Keratinocyte (primary cell): ENCODE results near the gene INSR. TPM values are rescaled to one million over a fixed set of nuclear protein-coding genes. Genes with fewer than 3 reads are reported as not detected.

ENCODE experiments used
- DNase-seq: peaks from one replicate; pipeline ENCODE4 v3.0.0-alpha.2; 2011; ENCODE audit warnings: low read depth, missing footprints, low spot score
- FAIRE-seq: peaks from 2 replicates; lab custom pipeline; 2011; peaks lifted over from hg19 to GRCh38; lab: Jason Lieb, UNC
- H2AFZ ChIP-seq: 2 replicates; pipeline ENCODE4 v1.6.0; 2012; ENCODE audit warnings: low read length, control low read depth, inconsistent platforms; ENCODE audit not compliant: control insufficient read depth
- H3K27ac ChIP-seq: 2 replicates; pipeline ENCODE4 v1.5.1; 2011; ENCODE audit warnings: low read length; ENCODE audit not compliant: control insufficient read depth, insufficient read depth
- H3K27me3 ChIP-seq: 3 replicates; pipeline ENCODE4 v1.6.0; 2011; ENCODE audit warnings: low read length; ENCODE audit not compliant: control insufficient read depth, insufficient read depth; ENCODE audit errors: extremely low read depth
- H3K36me3 ChIP-seq, 2 experiments: 2 replicates in 1 of 2; 3 replicates in 1 of 2; pipeline ENCODE4 v1.5.1; 2011; ENCODE audit warnings: low read length in 2 of 2, mild to moderate bottlenecking in 1 of 2; ENCODE audit not compliant: control insufficient read depth in 2 of 2, insufficient read depth in 2 of 2; ENCODE audit errors: extremely low read depth in 1 of 2
- H3K4me1 ChIP-seq: 3 replicates; pipeline ENCODE4 v1.5.1; 2011; ENCODE audit warnings: low read length; ENCODE audit not compliant: control insufficient read depth, insufficient read depth; ENCODE audit errors: extremely low read depth
- H3K4me2 ChIP-seq: 3 replicates; pipeline ENCODE4 v1.6.0; 2011; ENCODE audit warnings: low read depth, low read length; ENCODE audit not compliant: control insufficient read depth, insufficient read depth; ENCODE audit errors: extremely low read depth
- H3K4me3 ChIP-seq, 3 experiments: fragments of 200-600 bp in 1 of 3; sonication (generic) in 1 of 3; 2 replicates in 2 of 3; 3 replicates in 1 of 3; pipeline ENCODE4 v1.5.1; 2011 to 2016; ENCODE audit warnings: low read length in 3 of 3, mild to moderate bottlenecking in 3 of 3, control low read depth in 2 of 3, inconsistent platforms in 1 of 3, low read depth in 1 of 3, mixed read lengths in 1 of 3, mixed run types in 1 of 3, moderate library complexity in 1 of 3; ENCODE audit not compliant: control insufficient read depth in 2 of 3, insufficient read depth in 2 of 3; ENCODE audit errors: extremely low read depth in 1 of 3
- H3K79me2 ChIP-seq: 2 replicates; pipeline ENCODE4 v1.6.0; 2012; ENCODE audit warnings: low read length; ENCODE audit not compliant: control insufficient read depth, insufficient read depth
- H3K9ac ChIP-seq: 3 replicates; pipeline ENCODE4 v1.6.0; 2011; ENCODE audit warnings: low read length; ENCODE audit not compliant: control insufficient read depth, insufficient read depth; ENCODE audit errors: extremely low read depth
- H3K9me1 ChIP-seq: 3 replicates; pipeline ENCODE4 v1.6.0; 2011; ENCODE audit warnings: low read length; ENCODE audit not compliant: control insufficient read depth, insufficient read depth; ENCODE audit errors: extremely low read depth
- H3K9me3 ChIP-seq: 2 replicates; pipeline ENCODE4 v1.5.1; 2012; ENCODE audit warnings: low read depth, low read length; ENCODE audit not compliant: control insufficient read depth
- H4K20me1 ChIP-seq: 3 replicates; pipeline ENCODE4 v1.6.0; 2011; ENCODE audit warnings: low read length; ENCODE audit not compliant: control insufficient read depth, insufficient read depth; ENCODE audit errors: extremely low read depth
- EZH2 ChIP-seq: IDR thresholded peaks from one replicate; pipeline ENCODE4 v1.6.1; 2012; ENCODE audit warnings: inconsistent platforms, mild to moderate bottlenecking, low read length, moderate library complexity
- dilution Hi-C: fragments of 300-500 bp; cut with MboI; formaldehyde crosslinking; loops from one replicate; pipeline ENCODE4 v1.7.0; 2020; ENCODE audit warnings: low sequenced_read_pairs; ENCODE audit not compliant: extremely low pct_ligation_motif_present
- polyA plus RNA-seq, 5 experiments: library from polyadenylated mRNA; depleted of rRNA in 3 of 5; stranded (reverse) in 3 of 5; stranded (forward) in 1 of 5; unstranded in 1 of 5; fragments of >200 nt; gene quantifications; 1 replicate in 1 of 5; 2 replicates in 3 of 5; 3 replicates in 1 of 5; pipeline versions ENCODE4 v1.2.1 to v1.2.3, GENCODE V29; 2011 to 2012; ENCODE audit warnings: missing spikeins in 2 of 5, low read depth in 1 of 5, low replicate concordance in 1 of 5
- TF ChIP-seq, protein P1 (sequence below), 3 experiments: IDR thresholded peaks in 1 of 3; conservative IDR thresholded peaks in 1 of 3; optimal IDR thresholded peaks in 1 of 3; 2 replicates in 2 of 3; 3 replicates in 1 of 3; pipeline versions ENCODE3 to v1.5.1; 2011; ENCODE audit warnings: low read length in 3 of 3, mild to moderate bottlenecking in 3 of 3, moderate library complexity in 2 of 3, control low read depth in 1 of 3, inconsistent platforms in 1 of 3; ENCODE audit not compliant: insufficient read depth in 2 of 3; ENCODE audit errors: extremely low read depth in 1 of 3

INSR gene
- polyA plus RNA-seq, 1 donor (not counting 4 experiments of a cell fraction or from before 2014, with no cell fraction given) = 1.2 TPM

DNA sequence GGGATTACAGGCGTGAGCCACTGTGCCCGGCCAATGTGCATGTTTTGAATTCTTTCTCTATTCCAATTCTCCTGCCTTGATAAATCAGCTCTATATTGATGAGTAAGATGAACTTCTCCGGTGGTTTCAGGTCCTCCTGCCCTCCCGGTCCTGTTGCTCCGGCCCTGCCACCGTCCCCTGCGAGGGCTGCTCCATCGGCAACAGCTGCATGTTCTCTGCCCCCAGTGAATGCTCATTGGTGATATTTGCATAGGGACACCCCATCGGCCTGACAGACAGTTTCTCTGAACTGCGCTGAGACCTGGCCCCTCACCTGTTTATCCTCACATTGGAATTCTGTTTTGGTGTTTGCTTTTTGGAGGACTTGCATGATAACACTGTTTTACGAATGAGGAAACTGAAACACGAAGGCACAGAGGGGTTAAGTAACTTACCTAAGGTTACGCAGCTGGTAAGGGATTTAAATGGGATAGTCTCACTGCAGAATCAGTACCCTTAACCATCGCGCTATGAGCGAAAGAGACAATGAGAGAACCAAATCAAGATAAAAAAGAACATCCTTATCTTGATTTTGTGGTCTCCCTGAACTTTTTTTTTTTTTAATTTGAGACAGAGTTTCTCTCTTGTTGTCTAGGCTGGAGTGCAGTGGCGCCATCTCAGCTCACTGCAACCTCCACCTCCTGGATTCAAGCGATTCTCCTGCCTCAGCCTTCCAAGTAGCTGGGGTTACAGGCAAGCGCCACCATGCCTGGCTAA, 192.5 kb downstream of the INSR start:
- H3K4me1 ChIP-seq = peaks cover 4% of the 10 kb centered on the region
- no peak overlapping the region for H3K9ac ChIP-seq
- H3K36me3 ChIP-seq = no peaks in the 10 kb centered on the region
- H2AFZ ChIP-seq = no peak overlapping the region
- H3K79me2 ChIP-seq = no peaks in the 10 kb centered on the region
- H3K4me2 ChIP-seq = no peak overlapping the region
- DNase-seq (no peak), FAIRE-seq (no peak)
- no peak overlapping the region for H3K4me3 ChIP-seq
- no peaks in the 10 kb centered on the region for H3K9me1 ChIP-seq
- no peaks in the 10 kb centered on the region for H4K20me1 ChIP-seq
- no peaks in the 10 kb centered on the region for H3K9me3 ChIP-seq
- no peaks in the 10 kb centered on the region for H3K27me3 ChIP-seq
- no peak overlapping the region for H3K27ac ChIP-seq
- no peak for TF ChIP-seq EZH2
- TF ChIP-seq, protein P1, sequence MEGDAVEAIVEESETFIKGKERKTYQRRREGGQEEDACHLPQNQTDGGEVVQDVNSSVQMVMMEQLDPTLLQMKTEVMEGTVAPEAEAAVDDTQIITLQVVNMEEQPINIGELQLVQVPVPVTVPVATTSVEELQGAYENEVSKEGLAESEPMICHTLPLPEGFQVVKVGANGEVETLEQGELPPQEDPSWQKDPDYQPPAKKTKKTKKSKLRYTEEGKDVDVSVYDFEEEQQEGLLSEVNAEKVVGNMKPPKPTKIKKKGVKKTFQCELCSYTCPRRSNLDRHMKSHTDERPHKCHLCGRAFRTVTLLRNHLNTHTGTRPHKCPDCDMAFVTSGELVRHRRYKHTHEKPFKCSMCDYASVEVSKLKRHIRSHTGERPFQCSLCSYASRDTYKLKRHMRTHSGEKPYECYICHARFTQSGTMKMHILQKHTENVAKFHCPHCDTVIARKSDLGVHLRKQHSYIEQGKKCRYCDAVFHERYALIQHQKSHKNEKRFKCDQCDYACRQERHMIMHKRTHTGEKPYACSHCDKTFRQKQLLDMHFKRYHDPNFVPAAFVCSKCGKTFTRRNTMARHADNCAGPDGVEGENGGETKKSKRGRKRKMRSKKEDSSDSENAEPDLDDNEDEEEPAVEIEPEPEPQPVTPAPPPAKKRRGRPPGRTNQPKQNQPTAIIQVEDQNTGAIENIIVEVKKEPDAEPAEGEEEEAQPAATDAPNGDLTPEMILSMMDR (optimal IDR thresholded peaks at IDR 0.05 in 1 of 3, IDR thresholded peaks at IDR 0.05 in 1 of 3, conservative IDR thresholded peaks at IDR 0.05 in 1 of 3; ENCODE audit: extremely low read depth in 1 of 3, insufficient read depth in 2 of 3, low read length in 3 of 3) = no peak
- dilution Hi-C loops = no loop called here

DNA sequence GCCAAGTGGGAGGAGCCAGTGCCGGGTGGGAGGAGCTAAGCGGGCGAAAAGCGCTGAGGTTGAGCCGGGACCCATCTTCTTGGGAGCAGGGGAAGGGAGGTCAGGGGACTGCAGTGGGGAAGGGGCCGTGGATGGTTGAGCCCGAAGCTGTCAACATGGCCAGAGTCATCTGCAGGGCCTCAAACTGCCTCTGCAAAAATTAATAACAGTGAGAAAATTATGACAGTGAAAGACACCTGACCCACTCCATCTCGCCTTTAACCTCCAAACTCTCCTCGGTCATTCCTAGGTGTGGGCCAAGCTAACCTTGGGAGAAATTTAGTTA, 194.7 kb downstream of the INSR start:
- dilution Hi-C loops = no loop called here
- Histone ChIP-seq H3K9me3 (peaks cover 3% of the 10 kb centered on the region), H3K27ac (peak overlapping the region; percentile 26), H3K36me3 (no peaks in the 10 kb centered on the region), H3K4me2 (peak overlapping the region; percentile 94), H3K27me3 (no peaks in the 10 kb centered on the region), H3K4me3 (peak overlapping the region; percentile 81 to 88 (median 85)), H3K79me2 (no peaks in the 10 kb centered on the region), H4K20me1 (no peaks in the 10 kb centered on the region), H3K9me1 (no peaks in the 10 kb centered on the region), H3K4me1 (peaks cover 4% of the 10 kb centered on the region), H2AFZ (peak overlapping the region; percentile 99), H3K9ac (peak overlapping the region; percentile 91)
- DNase-seq (no peak), FAIRE-seq (no peak)
- TF ChIP-seq, protein P1 (optimal IDR thresholded peaks at IDR 0.05 in 1 of 3, IDR thresholded peaks at IDR 0.05 in 1 of 3, conservative IDR thresholded peaks at IDR 0.05 in 1 of 3; ENCODE audit: extremely low read depth in 1 of 3, insufficient read depth in 2 of 3, low read length in 3 of 3) = no peak
- TF ChIP-seq EZH2 = no peak
